Stimulated activated memory B cell treated with anti-CD40 and anti-IgM and Interleukin-4, amounts not matched to agents 10 μg/mL and 1 μg/mL and 100 μg/mL, for 72 hours (primary cell): ENCODE results near the gene COPE.

Source experiments
- ATAC-seq: fragments of 150-1000 bp; cut with Tn5 transposase; 2 replicates; pipeline ENCODE4 v1.10.0; 2021
- H3K27ac Mint-ChIP-seq: one replicate; pipeline ENCODE4 v1.8.0; 2022; ENCODE audit warnings: mild to moderate bottlenecking, mixed read lengths
- H3K27me3 Mint-ChIP-seq: one replicate; pipeline ENCODE4 v1.8.0; 2022; ENCODE audit warnings: mixed read lengths
- H3K36me3 Mint-ChIP-seq: one replicate; pipeline ENCODE4 v1.8.0; 2022; ENCODE audit warnings: mixed read lengths
- H3K4me1 Mint-ChIP-seq: one replicate; pipeline ENCODE4 v1.8.0; 2022; ENCODE audit warnings: mixed read lengths
- H3K4me3 Mint-ChIP-seq: one replicate; pipeline ENCODE4 v1.8.0; 2022; ENCODE audit warnings: mild to moderate bottlenecking, moderate library complexity, mixed read lengths
- H3K9me3 Mint-ChIP-seq: one replicate; pipeline ENCODE4 v1.8.0; 2022; ENCODE audit warnings: mixed read lengths

Gene COPE

DNA sequence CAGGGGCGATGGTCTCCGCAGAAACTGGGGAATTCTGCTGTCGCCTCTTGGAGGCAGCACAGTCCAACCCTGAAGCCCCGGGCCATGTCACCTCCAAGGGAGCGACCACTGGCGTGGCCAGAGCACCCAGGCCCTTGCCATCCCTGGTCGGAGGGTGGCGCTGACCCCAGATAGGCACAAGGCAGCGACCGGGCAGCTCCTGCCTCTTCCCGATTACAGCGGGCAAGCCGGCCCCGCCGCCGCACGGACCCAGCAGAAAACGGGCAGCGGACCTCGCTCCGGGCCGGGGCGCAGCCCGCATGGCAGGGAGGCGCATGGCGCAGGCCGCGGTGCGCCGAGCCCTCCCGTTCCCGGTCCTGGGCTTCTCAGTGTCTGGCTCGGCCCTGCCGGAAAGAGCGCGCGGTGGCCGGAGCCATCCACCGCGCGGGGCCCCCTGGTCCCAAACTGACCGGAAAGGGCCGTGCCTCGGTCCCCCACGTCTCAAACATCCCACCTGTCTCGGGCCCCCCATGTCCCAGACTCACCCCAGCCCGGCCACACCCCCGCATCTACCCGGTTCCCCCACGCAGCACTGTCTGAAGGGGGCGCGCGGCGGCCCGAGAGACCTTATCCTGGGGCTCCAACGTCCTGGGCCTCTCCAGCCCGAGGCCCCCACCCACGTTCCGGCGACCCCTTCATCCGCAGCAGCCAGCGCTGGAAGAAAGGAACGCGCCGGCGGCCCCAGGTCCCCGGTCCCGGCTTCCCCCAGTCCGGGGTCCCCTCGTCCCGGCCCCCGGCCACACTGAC, 24.0 kb downstream of the COPE start:
- peak overlapping the region; percentile 59 for H3K4me3 Mint-ChIP-seq
- ATAC-seq: no peak
- H3K27me3 Mint-ChIP-seq: peaks cover 50% of the 10 kb centered on the region
- H3K36me3 Mint-ChIP-seq: peaks cover 17% of the 10 kb centered on the region
- no peaks in the 10 kb centered on the region for H3K9me3 Mint-ChIP-seq
- H3K27ac Mint-ChIP-seq: no peak overlapping the region
- peaks cover 21% of the 10 kb centered on the region for H3K4me1 Mint-ChIP-seq

DNA sequence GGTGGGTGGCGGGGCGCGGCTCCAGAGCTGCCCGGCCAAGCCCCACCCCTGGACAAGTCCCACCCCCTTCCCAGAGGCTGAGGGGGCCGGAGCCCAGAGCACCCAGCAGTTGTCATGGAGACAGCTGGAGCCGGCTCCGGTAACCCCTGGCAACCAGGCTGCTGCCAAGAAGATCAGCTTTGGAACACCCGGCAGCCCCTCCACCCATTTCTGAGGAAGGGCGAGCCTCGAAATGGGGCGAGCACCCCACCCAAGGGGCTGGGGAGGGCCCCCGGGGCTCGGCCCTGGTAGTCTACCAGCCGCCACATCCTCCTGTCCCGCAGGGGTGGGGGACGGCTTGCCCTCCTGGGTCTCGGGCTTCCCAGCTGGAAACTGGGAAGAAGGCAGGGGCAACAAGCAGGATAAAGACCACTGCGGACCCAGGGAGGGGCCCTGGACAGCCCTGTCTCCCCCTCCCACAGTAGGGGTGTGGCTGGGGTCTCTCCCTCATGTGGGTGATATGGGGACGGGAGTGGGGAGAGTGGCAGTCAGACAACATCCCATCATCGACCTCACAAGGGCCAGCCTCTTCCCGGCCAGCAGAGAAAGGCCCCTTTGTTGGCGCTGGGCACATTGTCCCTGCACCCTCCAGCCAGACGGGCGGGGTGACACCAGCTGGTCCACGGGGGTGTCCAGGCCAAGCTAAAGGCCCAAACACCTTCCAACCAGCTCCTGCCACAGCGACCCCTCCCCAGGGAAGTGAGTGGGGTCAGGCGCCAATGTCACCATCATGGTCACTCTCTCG, 24.7 kb downstream of the COPE start:
- H3K36me3 Mint-ChIP-seq: peaks cover 9% of the 10 kb centered on the region
- H3K9me3 Mint-ChIP-seq: no peaks in the 10 kb centered on the region
- peaks cover 58% of the 10 kb centered on the region for H3K27me3 Mint-ChIP-seq
- peaks cover 21% of the 10 kb centered on the region for H3K4me1 Mint-ChIP-seq
- ATAC-seq: no peak
- H3K4me3 Mint-ChIP-seq: no peak overlapping the region
- no peak overlapping the region for H3K27ac Mint-ChIP-seq

DNA sequence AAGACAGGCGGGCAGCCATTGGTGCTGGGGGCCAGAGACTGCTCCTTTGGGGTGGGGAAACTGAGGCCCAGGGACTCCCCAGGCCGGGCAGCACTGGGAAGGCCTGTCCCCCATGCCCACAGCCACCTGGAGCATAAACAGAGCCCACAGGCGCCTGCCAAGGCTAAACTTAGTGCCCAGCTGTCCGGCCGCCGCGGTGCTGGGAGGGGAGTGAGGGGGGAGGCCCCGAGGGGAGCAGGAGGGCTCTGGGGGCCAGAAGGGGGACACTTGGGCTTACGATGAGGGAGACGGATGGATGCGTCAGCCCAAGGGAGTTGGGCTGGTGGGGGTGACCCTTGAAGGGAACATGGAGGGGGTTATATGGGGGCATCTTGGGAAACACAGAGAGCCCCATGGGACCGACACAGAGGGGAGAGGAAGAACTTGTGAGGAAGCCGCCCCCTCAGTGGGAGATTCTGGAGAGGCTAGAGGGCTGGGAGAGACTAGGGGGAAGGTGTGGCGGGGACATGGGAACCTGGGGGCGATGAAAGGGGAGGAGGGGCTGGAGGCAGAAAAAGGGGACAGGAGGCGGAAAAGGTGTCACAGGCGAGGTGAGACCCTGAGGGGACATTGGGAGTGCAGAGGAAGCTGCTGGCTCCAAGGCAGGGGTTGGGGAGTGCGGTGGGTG, 25.5 kb downstream of the COPE start:
- no peak for ATAC-seq
- H3K36me3 Mint-ChIP-seq: peaks cover 2% of the 10 kb centered on the region
- no peak overlapping the region for H3K27ac Mint-ChIP-seq
- H3K9me3 Mint-ChIP-seq: no peaks in the 10 kb centered on the region
- H3K4me3 Mint-ChIP-seq: no peak overlapping the region
- peaks cover 21% of the 10 kb centered on the region for H3K4me1 Mint-ChIP-seq
- H3K27me3 Mint-ChIP-seq: peaks cover 63% of the 10 kb centered on the region

GRCh38 chr19:18889949-18890745, 29.0 kb downstream of the COPE start:
- Mint-ChIP-seq H3K4me1 (peaks cover 2% of the 10 kb centered on the region), H3K36me3 (no peaks in the 10 kb centered on the region), H3K27me3 (peaks cover 54% of the 10 kb centered on the region), H3K4me3 (no peak overlapping the region), H3K27ac (no peak overlapping the region), H3K9me3 (no peaks in the 10 kb centered on the region)
- ATAC-seq: no peak

DNA sequence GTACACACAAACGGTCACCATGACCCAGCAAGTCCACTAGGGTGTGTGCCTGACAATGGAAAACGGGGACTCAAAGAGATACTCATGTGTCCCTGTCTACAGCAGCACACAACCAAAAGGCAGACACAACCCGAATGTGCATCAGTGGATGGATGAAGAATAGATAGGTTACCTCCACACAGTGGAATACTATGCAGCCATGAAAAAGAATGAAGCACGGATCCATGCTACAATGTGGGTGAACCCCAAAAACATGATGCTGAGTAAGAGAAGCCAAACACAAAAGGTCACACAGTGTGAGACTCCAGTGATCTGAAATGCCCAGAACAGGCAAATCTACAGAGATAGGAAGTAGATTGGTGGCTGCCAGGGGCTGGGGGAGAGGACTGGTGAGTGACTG, 32.2 kb downstream of the COPE start:
- no peak overlapping the region for H3K4me3 Mint-ChIP-seq
- no peak overlapping the region for H3K27ac Mint-ChIP-seq
- ATAC-seq: no peak
- H3K27me3 Mint-ChIP-seq: peaks cover 31% of the 10 kb centered on the region
- H3K36me3 Mint-ChIP-seq: no peaks in the 10 kb centered on the region
- no peaks in the 10 kb centered on the region for H3K4me1 Mint-ChIP-seq
- no peaks in the 10 kb centered on the region for H3K9me3 Mint-ChIP-seq

DNA sequence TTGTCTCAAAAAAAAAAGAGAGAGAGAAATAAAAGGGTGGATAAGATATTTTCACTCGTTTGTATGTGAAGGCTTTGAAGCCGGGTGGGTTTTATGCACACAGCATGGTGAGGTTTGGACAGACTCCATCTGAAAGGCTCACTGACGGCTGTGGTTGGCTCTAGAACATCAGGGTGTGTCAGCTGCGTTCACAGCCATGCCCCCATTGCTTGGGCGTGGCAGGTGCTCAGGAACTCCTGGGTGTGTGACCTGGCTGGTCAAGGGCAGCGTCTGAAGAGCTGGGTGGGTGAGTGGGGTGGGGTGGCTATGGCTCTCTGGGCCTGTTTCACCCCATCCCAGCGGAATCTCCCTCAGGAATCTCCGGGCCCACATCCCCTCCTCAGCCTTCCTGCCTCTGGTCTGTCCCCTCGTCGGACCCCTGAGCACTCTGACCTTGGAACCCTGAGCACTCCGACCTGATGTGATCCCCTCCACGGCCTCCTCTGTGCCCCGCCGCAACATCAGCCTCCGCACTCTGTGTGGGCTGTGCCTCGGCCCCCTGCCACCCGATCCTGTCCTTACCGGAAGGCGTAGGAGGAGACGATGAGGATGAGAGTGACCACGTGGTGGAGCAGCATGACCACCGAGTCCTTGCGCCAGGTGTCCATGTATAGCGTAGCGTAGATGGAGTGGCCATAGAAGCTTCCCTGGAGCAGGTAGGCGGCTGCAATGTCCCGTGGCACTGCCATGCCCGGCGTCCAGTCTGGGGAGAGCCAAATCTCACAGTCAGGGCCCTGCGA, 35.5 kb downstream of the COPE start:
- Mint-ChIP-seq H3K27me3 (peaks cover 10% of the 10 kb centered on the region), H3K36me3 (no peaks in the 10 kb centered on the region), H3K9me3 (no peaks in the 10 kb centered on the region), H3K27ac (no peak overlapping the region), H3K4me1 (peaks cover 6% of the 10 kb centered on the region), H3K4me3 (no peak overlapping the region)
- no peak for ATAC-seq

- Mint-ChIP-seq H3K4me1 (peaks cover 6% of the 10 kb centered on the region), H3K9me3 (no peaks in the 10 kb centered on the region), H3K27me3 (peaks cover 3% of the 10 kb centered on the region), H3K27ac (no peak overlapping the region), H3K36me3 (peaks cover 11% of the 10 kb centered on the region), H3K4me3 (no peak overlapping the region)
- no peak for ATAC-seq
Observed at GRCh38 chr19:18881491-18881890, 37.7 kb downstream of the COPE start.

DNA sequence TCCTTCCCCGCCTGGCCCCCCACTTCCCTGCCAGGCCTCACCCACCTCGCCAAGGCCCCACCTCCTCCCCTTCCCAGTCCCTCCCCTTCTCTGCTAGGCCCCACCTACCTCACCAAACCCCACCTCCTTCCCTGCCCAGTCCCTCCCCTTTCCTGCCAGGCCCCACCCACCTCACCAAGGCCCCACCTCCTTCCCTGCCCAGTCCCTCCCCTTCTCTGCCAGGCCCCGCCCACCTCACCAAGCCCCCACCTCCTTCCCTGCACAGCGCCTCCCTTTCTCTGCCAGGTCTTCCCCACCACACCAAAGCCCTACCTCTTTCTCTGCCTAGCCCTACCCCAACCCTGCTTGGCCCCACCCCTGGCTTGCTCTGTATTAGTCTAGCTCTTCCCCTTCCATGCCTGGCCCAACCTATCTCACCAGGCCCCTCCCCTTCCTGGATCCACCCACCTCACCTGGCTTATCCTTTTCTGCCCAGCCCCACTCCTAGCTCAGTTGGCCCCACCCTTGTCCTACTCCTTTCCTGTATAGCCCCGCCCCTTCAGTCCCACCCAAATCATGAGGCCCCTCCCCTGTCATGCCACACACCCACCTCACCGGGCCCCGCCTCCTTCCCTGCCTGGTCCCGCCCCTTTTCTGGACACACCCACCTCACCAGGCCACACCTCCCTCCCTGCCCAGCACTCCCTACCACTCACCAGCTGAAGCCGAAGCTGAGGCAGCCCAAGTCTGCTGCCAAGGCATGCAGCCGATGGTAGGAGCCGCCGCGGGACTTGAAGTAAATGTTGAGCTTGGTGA, 39.4 kb downstream of the COPE start:
- peak; percentile 43 for ATAC-seq
- Mint-ChIP-seq H3K36me3 (peaks cover 11% of the 10 kb centered on the region), H3K4me1 (peaks cover 6% of the 10 kb centered on the region), H3K9me3 (no peaks in the 10 kb centered on the region), H3K4me3 (no peak overlapping the region), H3K27me3 (no peaks in the 10 kb centered on the region), H3K27ac (no peak overlapping the region)

- peaks cover 6% of the 10 kb centered on the region for H3K4me1 Mint-ChIP-seq
- peaks cover 17% of the 10 kb centered on the region for H3K36me3 Mint-ChIP-seq
- peak; percentile 43 for ATAC-seq
- peaks cover 3% of the 10 kb centered on the region for H3K27me3 Mint-ChIP-seq
- H3K9me3 Mint-ChIP-seq: no peaks in the 10 kb centered on the region
- H3K27ac Mint-ChIP-seq: no peak overlapping the region
- no peak overlapping the region for H3K4me3 Mint-ChIP-seq
Observed at GRCh38 chr19:18878858-18879578, 40.2 kb downstream of the COPE start.

- Mint-ChIP-seq H3K4me1 (peaks cover 6% of the 10 kb centered on the region), H3K4me3 (no peak overlapping the region), H3K9me3 (no peaks in the 10 kb centered on the region), H3K27ac (no peak overlapping the region), H3K27me3 (peaks cover 11% of the 10 kb centered on the region), H3K36me3 (peaks cover 20% of the 10 kb centered on the region)
- no peak for ATAC-seq
Observed at GRCh38 chr19:18878058-18878797, 41.0 kb downstream of the COPE start.

DNA sequence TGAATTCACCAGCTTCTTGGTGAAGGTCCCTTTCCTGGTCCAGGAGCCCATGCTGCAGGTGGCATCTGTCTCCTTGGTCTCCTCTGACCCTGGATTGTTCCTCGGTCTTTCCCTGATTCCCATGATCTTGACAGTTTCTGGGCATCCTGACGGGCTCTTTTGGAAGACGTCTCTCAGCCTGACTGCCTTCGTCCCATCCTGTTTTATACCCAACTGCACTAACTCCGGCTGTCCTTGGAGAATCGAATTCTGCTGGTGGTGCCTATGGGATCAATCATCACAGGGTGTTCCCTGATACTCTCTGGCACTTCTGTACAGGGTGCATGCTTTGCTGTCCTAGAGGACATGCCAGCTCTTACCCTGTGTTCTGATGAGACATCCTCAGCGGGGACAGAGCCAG, 42.3 kb downstream of the COPE start:
- Mint-ChIP-seq H3K9me3 (no peaks in the 10 kb centered on the region), H3K27me3 (peaks cover 21% of the 10 kb centered on the region), H3K4me3 (no peak overlapping the region), H3K36me3 (peaks cover 24% of the 10 kb centered on the region), H3K27ac (no peak overlapping the region), H3K4me1 (peaks cover 7% of the 10 kb centered on the region)
- no peak for ATAC-seq

GRCh38 chr19:18875726-18876125, 43.5 kb downstream of the COPE start:
- Mint-ChIP-seq H3K4me1 (peaks cover 16% of the 10 kb centered on the region), H3K4me3 (no peak overlapping the region), H3K36me3 (peaks cover 28% of the 10 kb centered on the region), H3K27me3 (peaks cover 32% of the 10 kb centered on the region), H3K9me3 (no peaks in the 10 kb centered on the region), H3K27ac (no peak overlapping the region)
- no peak for ATAC-seq

- H3K27ac Mint-ChIP-seq: no peak overlapping the region
- peaks cover 19% of the 10 kb centered on the region for H3K4me1 Mint-ChIP-seq
- no peaks in the 10 kb centered on the region for H3K9me3 Mint-ChIP-seq
- ATAC-seq: no peak
- H3K36me3 Mint-ChIP-seq: peaks cover 38% of the 10 kb centered on the region
- no peak overlapping the region for H3K4me3 Mint-ChIP-seq
- H3K27me3 Mint-ChIP-seq: peaks cover 37% of the 10 kb centered on the region
Observed at GRCh38 chr19:18871543-18871942, 47.6 kb downstream of the COPE start.
